ENCODE data around the gene TRPC1.
A peak's percentile ranks its signal among the peaks of the same experiment; 100 is the strongest.
"Not testable (repeated sequence)": the region's sequence is repeated elsewhere in the genome, so short reads cannot be mapped to it uniquely, and the experiment has no call there.

Gene TRPC1

GRCh38 chr3:142752605-142753004 lies 28.8 kb downstream of the TRPC1 start:
- DNase-seq (ENCODE audit: low spot score), result not testable (repeated sequence)

GRCh38 chr3:142754494-142754893 lies 30.7 kb downstream of the TRPC1 start:
- no peak for DNase-seq (ENCODE audit: low spot score)

- no peak for DNase-seq (ENCODE audit: low spot score)
These were observed 44.5 kb downstream of the TRPC1 start for GRCh38 chr3:142768338-142768737.

- no peak for DNase-seq (ENCODE audit: low spot score)
These were observed 54.1 kb downstream of the TRPC1 start for GRCh38 chr3:142777927-142778326.

GRCh38 chr3:142778541-142778940 lies 54.7 kb downstream of the TRPC1 start:
- no peak for DNase-seq (ENCODE audit: low spot score)

GRCh38 chr3:142779591-142779990 lies 55.8 kb downstream of the TRPC1 start:
- DNase-seq (ENCODE audit: low spot score), result no peak

- DNase-seq (ENCODE audit: low spot score), result no peak
These were observed 58.8 kb downstream of the TRPC1 start for GRCh38 chr3:142782616-142783015.

GRCh38 chr3:142784228-142784627 lies 60.4 kb downstream of the TRPC1 start:
- no peak for DNase-seq (ENCODE audit: low spot score)

GRCh38 chr3:142785996-142786395 lies 62.2 kb downstream of the TRPC1 start:
- no peak for DNase-seq (ENCODE audit: low spot score)

- no peak for DNase-seq (ENCODE audit: low spot score)
These were observed 63.9 kb downstream of the TRPC1 start for GRCh38 chr3:142787719-142788118.

- no peak for DNase-seq (ENCODE audit: low spot score)
These were observed 70.7 kb downstream of the TRPC1 start for GRCh38 chr3:142794508-142794907.

- no peak for DNase-seq (ENCODE audit: low spot score)
These were observed 71.5 kb downstream of the TRPC1 start for GRCh38 chr3:142795332-142795731.

GRCh38 chr3:142796823-142797222 lies 73.0 kb downstream of the TRPC1 start:
- DNase-seq (ENCODE audit: low spot score), result no peak

GRCh38 chr3:142801746-142802145 lies 77.9 kb downstream of the TRPC1 start:
- DNase-seq (ENCODE audit: low spot score), result no peak

- DNase-seq (ENCODE audit: low spot score), result no peak
These were observed 79.1 kb downstream of the TRPC1 start for GRCh38 chr3:142802891-142803290.

- DNase-seq (ENCODE audit: low spot score), result peak; percentile 26
These were observed 84.5 kb downstream of the TRPC1 start for GRCh38 chr3:142808103-142808917.

- no peak for DNase-seq (ENCODE audit: low spot score)
These were observed 85.4 kb downstream of the TRPC1 start for GRCh38 chr3:142809259-142809658.

GRCh38 chr3:142815803-142816202 lies 92.0 kb downstream of the TRPC1 start:
- DNase-seq (ENCODE audit: low spot score), result no peak

GRCh38 chr3:142817356-142817755 lies 93.5 kb downstream of the TRPC1 start:
- DNase-seq (ENCODE audit: low spot score), result no peak

- DNase-seq (ENCODE audit: low spot score), result no peak
These were observed 94.1 kb downstream of the TRPC1 start for GRCh38 chr3:142817897-142818296.

- DNase-seq (ENCODE audit: low spot score), result no peak
These were observed 94.8 kb downstream of the TRPC1 start for GRCh38 chr3:142818651-142819050.

GRCh38 chr3:142819179-142819578 lies 95.3 kb downstream of the TRPC1 start:
- no peak for DNase-seq (ENCODE audit: low spot score)

- peak; percentile 73 for DNase-seq (ENCODE audit: low spot score)
These were observed 105.0 kb downstream of the TRPC1 start for GRCh38 chr3:142828703-142829305.

GRCh38 chr3:142837526-142837925 lies 113.7 kb downstream of the TRPC1 start:
- no peak for DNase-seq (ENCODE audit: low spot score)
